Thyroid gland (tissue), 4 donors: ENCODE data around the gene SND1.

Source experiments
- POLR2A ChIP-seq, 2 donors: fragments of 450-650 bp; IDR thresholded peaks; one replicate each; pipeline ENCODE4 v1.6.1; 2017; ENCODE audit warnings: antibody characterized with exemption in 2 of 2, mild to moderate bottlenecking in 2 of 2, moderate library complexity in 1 of 2
- TF ChIP-seq, protein P1 (sequence below), 6 experiments: fragments of 200-600 bp in 3 of 6; fragments of 450-650 bp in 3 of 6; sonication (generic) in 3 of 6; IDR thresholded peaks; one replicate each; pipeline ENCODE4 v1.5.1; 2016 to 2019; ENCODE audit warnings: antibody characterized with exemption in 6 of 6, mild to moderate bottlenecking in 2 of 6, inconsistent platforms in 1 of 6, moderate library complexity in 1 of 6

DNA sequence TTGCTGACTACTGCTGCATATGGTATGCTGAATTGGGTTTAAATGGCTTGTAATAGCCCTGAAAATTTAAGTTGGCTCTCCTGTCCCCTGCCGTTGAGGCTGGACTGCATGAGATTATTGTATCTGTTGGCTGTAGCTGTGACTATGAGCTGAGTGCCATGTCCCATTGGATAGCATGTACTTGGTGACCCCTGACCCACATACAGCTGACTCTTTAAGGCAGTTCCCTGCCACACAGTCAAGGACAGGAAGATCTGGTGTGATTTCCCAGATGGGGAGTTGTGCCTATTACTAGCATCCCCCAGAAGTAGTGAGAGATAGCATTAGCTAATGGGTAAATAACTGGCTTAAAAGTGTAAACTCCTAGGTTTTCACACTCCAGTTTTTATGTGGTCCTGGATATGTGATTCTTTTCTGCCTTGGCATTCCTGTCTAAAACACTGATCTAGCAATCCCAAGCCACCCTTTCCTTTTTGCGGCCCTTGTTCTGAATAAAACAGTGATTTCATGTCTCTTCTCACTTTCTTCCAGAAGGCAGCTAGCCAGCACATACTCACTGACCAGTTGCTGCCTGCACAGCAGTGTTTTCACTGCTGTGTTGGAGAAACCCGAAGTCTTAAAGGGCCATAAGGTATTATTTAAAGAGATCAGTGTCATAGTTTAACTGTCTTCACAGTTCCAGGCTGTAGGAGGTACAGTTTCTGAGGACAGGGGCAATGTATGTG lies 343.3 kb downstream of the SND1 start:
- TF ChIP-seq, protein P1, sequence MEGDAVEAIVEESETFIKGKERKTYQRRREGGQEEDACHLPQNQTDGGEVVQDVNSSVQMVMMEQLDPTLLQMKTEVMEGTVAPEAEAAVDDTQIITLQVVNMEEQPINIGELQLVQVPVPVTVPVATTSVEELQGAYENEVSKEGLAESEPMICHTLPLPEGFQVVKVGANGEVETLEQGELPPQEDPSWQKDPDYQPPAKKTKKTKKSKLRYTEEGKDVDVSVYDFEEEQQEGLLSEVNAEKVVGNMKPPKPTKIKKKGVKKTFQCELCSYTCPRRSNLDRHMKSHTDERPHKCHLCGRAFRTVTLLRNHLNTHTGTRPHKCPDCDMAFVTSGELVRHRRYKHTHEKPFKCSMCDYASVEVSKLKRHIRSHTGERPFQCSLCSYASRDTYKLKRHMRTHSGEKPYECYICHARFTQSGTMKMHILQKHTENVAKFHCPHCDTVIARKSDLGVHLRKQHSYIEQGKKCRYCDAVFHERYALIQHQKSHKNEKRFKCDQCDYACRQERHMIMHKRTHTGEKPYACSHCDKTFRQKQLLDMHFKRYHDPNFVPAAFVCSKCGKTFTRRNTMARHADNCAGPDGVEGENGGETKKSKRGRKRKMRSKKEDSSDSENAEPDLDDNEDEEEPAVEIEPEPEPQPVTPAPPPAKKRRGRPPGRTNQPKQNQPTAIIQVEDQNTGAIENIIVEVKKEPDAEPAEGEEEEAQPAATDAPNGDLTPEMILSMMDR (IDR thresholded peaks at IDR 0.05), result no peak
- no peak for TF ChIP-seq POLR2A (IDR thresholded peaks at IDR 0.05)
